ENCODE data around the gene ANGPTL2.
A peak's percentile ranks its signal among the peaks of the same experiment; 100 is the strongest.
"Not testable (repeated sequence)": the region's sequence is repeated elsewhere in the genome, so short reads cannot be mapped to it uniquely, and the experiment has no call there.

ANGPTL2 gene, protein sequence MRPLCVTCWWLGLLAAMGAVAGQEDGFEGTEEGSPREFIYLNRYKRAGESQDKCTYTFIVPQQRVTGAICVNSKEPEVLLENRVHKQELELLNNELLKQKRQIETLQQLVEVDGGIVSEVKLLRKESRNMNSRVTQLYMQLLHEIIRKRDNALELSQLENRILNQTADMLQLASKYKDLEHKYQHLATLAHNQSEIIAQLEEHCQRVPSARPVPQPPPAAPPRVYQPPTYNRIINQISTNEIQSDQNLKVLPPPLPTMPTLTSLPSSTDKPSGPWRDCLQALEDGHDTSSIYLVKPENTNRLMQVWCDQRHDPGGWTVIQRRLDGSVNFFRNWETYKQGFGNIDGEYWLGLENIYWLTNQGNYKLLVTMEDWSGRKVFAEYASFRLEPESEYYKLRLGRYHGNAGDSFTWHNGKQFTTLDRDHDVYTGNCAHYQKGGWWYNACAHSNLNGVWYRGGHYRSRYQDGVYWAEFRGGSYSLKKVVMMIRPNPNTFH

GRCh38 chr9:127122176-127123063 lies at the start of gene ANGPTL2:
ANGPTL2 (minus strand) TSS chr9:127122635; CDS start chr9:127108731, 13,904 bp downstream.
- DNase-seq, result no peak

GRCh38 chr9:127171348-127171747 lies 48.9 kb upstream of the ANGPTL2 start:
- not testable (repeated sequence) for DNase-seq

DNA sequence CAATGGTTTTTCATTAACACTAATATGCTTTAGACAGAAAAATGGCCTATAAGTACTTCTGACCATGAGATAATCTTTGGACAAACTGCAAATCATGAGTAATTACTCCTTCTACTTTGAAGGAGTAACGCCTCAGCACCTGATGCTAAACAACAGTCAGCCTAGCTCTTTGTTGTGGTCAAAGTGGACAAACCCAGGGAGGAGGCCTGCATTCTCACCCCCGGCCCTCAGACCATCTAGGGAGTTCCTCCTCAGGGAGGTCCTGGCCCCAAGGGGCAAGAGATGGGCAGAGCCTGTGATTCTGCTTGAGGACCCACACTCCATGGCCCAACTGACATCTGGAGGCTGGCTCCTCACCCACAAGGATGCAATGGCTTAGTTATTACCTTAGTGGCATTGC lies 48.2 kb upstream of the ANGPTL2 start:
- no peak for DNase-seq

DNA sequence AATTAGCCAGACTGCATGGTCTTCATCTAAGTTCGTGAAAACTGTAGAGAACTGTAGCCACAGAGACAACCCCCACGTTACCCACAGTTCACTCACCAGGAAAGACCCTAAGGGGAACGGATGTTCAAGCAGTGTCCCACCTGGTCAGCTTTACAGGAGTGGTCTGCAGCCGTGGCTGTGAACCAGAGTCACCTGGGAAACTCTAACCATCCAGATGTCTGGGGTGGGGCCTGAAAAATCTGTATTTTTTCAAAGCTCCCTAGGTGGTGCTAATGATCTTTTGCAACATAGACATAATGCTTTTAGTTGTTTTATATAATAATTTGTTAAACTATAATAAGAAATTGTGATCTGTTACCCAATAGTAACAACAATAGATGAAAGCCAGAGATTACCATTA lies 47.7 kb upstream of the ANGPTL2 start:
- DNase-seq, result no peak

DNA sequence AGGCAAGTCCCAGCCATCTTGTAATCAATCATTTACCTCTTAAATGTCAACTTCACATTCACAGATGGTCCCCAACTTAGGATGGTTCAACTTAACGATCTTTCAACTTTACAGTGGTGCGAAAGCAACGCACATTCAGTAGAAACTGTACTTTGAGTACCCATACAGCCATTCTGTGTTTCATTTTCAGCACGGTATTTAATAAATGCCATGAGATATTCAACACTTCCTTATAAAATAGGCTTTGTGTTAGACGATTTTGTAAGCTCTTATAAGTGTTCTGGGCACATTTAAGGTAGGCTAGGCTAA lies 47.1 kb upstream of the ANGPTL2 start:
- DNase-seq, result no peak

- DNase-seq, result no peak
These were observed 46.5 kb upstream of the ANGPTL2 start for GRCh38 chr9:127168756-127169574.

- no peak for DNase-seq
These were observed 45.3 kb upstream of the ANGPTL2 start for GRCh38 chr9:127167560-127168326.

DNA sequence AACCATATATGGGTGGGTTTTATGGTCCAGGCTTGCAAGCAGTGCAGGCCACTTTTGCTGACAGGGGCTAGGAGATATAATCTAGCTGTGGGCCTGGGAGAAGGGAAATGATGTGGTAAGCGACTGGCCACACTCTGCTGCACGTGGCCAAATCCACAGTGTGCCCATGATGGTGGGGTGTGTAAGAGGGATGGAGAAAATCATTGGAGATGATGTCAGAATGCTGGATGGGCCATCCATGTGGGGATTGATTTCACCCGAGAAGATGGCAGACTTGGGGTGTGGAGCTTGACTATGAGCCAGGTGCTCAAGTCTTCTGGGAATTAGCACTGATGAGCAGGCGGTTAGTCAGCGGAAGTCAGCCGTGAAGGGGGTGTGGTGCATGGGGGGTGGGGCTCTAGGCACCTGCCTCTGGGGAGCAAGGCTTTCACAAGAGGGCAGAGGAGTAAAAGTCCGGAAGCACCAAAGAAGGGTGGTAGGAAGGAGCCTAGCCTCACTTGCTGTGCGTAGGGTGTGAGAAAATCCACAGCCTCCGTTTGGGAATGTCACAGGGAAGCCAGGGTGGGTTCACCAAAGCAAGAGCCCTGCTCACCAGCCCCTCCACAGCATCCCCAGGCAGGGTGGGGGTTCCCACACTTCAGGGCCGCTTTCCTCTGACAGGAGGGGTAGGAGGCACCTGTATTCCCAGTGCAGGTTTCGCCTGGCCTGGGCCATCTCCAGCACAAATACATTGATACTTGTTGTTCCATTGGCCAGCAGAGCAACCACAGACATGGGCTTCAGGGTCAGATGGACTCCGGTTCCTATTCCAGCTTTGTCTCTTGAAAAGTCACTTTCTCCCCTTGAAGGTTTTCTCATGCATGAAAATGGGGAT lies 44.5 kb upstream of the ANGPTL2 start:
- DNase-seq, result no peak

DNA sequence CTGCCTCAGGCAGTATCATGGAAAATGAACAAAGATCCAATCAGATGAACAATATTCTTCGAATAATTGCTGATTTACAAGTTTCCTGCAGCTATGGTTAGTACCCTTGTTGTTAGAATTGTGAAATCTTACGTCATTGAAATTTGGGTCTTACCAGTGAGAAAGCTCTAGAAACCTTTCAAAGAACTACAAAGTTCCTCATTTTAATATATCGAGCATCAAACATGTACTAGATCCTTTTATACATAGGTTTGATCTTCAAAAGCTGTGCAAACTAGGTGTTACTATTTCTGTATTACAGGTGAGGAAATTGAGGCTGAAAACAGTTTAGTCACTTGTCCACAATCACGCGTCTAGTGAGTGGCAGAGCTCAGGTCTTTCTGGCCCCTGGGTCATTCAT lies 43.7 kb upstream of the ANGPTL2 start:
- no peak for DNase-seq

DNA sequence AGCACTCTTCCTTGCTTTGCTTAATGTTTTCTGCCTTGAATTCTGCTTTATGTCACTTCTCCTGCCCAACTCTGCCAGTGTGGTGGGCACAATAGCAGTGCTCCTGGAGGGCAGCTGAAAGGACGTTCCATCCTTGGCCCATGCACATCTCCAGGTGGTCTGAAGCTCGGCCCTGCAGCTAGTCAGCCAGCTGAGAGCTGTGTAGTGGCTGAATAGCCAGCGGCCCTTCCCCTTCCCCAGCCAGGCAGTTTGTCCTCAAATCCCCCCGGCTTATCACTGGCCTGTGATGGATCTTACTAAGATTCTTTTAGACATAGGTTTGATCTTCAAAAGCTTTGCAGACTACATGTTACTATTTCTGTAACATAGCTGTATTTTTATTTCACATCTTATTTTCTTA lies 42.7 kb upstream of the ANGPTL2 start:
- DNase-seq, result no peak

- no peak for DNase-seq
These were observed 41.0 kb upstream of the ANGPTL2 start for GRCh38 chr9:127163409-127163808.

GRCh38 chr9:127162864-127163365 lies 40.5 kb upstream of the ANGPTL2 start:
- no peak for DNase-seq

- peak; percentile 6 for DNase-seq
These were observed 39.8 kb upstream of the ANGPTL2 start for GRCh38 chr9:127162046-127162863.

- DNase-seq, result no peak
These were observed 38.7 kb upstream of the ANGPTL2 start for GRCh38 chr9:127161081-127161624.

GRCh38 chr9:127159949-127160610 lies 37.6 kb upstream of the ANGPTL2 start:
- no peak for DNase-seq

DNA sequence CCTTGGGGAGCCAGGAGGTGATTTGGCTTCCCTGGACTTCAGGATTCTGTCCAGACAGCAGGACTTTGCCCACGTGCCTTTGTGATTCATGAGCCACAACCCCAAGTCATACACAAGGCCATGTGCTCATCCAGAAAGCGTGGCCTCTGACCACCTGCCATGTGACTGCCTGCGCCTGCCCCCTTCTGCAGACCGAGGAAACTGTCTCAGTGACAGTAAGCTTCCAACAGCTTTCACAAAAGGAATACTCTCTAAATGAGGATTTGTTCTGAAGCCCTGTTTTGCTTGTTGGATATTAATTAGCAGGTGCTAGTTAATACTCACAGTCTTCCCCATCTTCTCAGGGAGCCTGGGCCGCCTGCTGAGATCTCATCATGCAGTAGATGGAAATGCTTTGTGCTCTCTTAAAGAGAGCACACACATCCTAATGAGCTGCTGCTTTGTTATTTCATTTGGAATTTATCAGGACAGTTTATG lies 36.9 kb upstream of the ANGPTL2 start:
- DNase-seq, result no peak

DNA sequence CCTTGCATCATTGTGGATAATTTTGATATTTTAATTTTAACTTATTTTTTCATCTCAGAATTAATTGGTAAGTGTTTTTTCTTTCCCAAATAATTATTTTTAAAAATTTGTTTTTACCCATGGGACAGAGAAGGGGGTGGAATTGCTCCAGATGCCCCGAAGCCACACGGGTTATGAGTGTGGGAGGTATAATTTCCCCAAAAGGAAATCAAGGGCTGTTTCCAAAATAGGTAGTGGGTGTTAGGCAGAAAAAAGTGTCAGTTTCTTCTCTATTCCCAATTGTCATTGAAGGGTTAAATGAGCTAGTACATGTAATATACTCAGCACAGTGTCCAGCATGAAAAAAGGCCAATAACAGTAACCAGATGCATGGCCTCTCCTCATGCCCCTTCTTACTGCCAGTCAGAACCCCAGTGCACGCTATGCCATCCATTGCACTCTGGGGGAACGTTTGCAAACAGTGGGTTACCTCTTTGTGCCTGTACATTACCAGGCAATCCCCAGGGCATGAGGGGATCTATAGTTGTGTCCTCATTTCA lies 36.4 kb upstream of the ANGPTL2 start:
- no peak for DNase-seq

- DNase-seq, result no peak
These were observed 33.0 kb upstream of the ANGPTL2 start for GRCh38 chr9:127155314-127155960.
